Non-pigmented ciliary epithelial cell (primary cell): Measurements from ENCODE around the gene NALCN.

ENCODE experiments used
- DNase-seq: peaks from one replicate; pipeline ENCODE4 v3.0.0-alpha.2; 2010; ENCODE audit warnings: low read depth

The NALCN gene

DNA sequence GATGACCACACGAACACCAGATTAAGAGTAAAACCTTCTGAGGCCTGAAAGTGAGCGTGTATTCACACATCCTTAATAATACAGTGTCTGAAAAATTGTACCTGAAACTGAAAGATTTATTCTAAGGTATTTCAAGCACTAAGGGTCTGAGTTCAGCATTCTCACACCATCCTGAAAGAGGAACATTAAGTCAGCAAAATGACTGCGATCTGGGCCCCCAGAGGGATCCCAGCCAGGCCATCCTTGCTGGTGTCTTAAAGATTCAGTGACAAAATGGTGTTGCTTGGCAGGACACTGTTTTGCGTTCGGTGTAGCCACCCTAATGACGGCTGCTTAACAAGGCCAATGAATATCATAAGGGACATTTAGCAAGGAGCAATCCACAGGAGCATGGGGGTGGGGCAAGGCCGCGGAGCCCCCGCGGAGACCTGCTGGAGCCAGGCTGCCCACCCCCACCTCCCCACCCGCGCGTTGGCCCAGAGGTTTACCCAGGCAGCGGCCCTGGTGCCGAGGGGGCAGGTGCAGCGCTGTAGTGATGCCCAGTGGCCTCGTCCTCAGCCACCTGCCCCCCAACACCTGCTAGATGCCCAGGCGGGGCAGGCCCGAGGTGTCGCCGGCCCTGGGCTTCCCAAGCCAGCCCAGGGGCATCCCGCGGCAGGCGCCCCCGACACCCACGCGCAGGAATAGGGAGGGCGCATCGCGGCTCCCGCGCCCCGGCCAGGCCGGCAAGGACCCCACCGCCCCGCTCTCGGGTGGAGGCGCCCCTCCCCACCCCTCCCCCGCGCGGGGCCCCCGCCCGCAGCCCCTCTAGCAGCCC, 742 bp downstream of the NALCN start:
- no peak for DNase-seq

DNA sequence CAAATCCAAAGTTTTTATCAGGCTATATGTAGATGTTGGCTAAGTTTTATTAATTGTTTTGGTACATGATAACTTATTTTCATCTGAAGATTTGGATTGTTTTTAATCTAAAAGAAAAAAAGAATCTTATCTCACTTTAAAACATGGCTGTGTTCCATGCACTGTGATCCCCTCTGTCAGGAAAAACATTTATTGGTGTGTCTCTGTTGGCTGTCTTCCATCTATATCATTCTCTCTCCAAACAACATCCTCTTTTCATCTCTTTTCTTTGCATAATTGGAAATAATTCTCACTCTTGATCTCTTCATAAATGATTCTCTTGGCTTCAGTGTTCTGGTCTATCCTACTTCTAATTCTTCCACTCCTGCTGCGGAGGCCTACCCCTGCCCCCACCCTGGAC, 4.2 kb downstream of the NALCN start:
- no peak for DNase-seq

DNA sequence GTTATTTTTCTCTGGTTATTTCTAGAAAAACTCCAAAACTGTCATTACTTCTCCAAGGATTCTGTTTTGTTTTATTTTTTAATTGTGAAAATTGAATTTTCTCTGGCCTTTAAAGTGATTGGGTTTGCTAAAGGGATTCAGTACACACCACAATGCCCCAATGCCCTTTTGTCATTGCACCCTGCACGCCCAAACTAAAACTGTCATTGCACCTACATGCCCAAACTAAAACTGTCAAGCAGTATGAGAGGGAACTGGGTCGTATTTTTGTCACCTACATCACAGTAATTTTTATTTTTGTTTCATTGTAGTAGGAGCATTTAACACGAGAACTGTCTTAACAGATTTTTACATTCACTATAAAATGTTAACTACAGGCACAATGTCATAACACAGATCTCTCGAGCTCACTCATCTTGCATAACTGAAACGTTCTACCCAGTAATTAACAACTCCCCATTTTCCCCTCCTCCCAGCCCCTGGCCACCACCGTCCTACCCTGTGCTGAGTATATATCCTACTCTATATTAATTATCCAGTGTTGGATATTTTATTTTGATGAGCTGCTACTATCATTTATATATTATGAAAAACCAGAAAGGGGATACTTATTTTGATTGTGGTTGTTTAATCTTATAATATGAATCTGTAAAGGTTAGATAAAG, 7.2 kb downstream of the NALCN start:
- no peak for DNase-seq

DNA sequence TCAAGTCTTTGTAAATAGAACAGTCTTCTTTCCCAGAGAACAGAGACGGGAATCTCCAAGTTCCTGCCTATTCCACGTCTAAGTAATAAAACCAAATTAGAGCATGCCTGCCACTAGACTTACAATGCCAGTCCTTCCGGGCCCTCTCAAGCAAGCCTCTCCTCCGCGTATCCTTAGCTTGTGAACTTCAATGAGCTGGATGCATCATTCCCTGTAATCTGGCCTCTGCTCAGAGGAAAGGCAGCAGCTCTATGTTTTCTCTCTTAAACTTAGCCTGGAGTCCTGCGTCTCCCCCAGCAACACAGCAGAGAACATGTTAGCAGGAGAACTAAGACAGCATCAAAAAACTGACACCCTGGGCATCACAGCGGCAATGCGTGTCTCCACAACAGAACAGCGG, 8.2 kb downstream of the NALCN start:
- DNase-seq = no peak

DNA sequence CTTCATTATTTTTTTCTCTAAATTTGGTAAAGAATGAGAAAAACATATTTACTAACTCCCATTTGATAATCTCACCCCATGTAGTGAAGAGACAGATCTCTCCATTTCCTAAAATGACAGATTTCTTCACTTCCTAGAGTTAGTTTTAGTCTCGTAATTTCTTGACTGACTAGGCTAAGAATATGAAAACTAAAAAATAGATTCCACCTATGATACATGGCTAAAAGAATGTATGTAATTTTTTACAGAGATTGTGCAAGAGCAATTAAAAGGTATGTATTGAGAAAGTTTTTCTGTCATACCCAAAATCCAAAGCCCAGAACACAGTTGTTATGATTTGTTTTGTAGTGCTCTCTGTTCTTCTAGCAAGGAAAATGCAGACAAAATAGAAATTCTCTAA, 9.5 kb downstream of the NALCN start:
- DNase-seq = no peak

DNA sequence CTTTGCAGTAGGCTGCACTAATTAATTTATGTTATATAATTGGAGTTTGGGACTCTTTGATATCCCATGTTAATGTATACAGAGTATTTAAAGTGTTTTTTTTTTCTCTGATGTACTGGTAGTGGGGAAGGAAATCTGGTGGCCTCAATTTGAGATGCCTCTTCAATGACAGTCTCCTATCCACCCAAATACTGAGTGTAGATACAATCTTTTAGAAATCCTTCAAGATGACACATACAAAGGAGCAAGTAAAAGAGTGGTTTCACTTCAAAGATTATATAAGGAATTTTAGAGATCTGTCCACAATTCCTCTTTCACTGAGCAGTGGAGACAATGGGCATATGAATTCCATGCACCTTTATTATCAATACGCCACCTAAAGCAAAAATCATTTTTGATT, 15.1 kb downstream of the NALCN start:
- no peak for DNase-seq

DNA sequence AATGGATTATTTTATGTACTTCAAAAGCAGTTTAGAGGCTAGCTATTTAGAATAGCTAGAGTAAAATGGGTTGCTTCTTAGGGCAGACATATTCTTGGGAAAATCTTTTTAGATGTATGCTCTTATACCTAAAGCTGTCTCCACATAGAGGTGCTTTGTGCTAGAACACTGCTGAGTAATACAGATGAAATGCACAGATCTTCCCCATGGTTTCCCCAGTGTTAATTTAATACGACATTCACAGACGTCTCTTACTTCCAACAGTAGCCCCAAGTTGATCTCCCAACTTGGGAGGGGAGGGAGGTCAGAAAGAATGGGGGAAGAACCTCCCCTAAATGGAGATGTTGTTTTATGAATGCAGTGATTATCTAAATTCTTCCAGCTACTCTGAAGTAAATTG, 16.9 kb downstream of the NALCN start:
- DNase-seq = peak; percentile 46

DNA sequence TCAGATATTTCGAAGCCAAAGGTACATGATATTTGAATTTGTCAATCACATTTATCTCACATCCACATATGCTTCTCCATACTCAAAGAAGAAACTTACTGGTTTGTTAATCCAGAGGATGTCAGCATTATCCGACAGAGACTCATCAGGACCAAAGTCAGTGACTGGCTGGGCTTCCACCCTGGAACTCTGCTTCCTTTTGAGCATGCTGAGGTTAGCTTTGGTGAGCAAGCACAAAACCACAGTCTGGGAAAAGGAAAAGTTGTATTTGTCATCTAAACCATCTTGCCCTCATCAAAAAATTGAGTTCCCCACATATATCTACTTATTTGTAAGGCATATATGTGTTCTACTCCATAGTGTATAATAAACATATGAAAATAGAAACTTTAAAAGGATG, 17.4 kb downstream of the NALCN start:
- peak; percentile 75 for DNase-seq

DNA sequence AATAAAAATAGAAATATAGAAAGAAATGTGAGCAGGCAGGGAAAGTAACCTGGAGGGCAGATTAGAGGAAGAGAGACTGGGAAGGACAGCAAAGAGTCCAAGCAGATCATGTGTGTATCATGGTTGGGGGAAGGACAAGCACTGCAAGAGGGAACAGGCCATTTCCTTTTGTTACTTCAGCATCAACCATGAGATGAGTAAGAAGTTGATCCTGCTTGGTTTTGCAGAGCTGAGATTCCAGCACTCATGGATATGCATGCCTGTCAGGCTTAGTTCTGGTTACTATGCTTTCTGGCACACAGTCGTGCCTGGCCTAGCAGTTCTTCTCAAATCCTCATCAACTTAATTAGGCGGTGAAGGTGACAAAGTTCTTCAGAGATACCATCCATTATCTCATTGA, 18.1 kb downstream of the NALCN start:
- peak; percentile 46 for DNase-seq

DNA sequence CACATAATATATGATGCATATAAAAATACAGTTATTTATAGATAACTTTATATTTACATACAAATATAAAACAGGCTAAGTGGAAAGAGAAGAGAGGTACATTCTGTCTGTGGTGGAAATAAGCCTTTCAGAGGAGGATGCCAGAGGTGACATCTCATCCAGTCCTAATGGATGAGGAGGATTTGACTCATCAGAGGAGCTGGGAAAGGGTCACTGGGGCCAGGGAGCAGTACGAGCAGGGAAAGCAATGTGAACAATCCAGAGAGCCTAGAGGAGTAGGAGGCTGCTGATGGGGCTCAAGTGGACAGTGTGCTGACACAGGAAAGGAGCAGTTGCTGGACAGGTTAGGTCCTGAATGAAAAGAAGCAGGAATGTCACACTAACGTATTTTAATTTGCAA, 18.6 kb downstream of the NALCN start:
- peak; percentile 73 for DNase-seq

DNA sequence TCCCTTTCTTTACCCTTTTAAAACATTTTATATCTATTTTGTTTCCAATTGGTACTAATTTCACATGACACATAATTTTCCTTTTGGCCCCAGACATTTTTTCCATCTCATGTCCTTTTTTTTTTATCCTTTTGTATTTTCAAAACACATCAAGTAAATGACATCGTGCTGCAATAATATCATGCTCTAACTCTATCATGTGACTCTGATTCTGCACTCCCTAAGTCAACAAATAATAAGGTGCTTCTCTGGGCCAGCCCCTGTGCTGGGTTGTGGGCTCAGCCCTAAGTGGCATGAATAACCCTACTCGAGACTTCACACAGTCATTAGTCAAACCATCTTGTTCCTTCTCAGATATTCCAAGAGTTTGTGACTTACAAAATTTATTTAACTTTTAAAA, 21.7 kb downstream of the NALCN start:
- no peak for DNase-seq

DNA sequence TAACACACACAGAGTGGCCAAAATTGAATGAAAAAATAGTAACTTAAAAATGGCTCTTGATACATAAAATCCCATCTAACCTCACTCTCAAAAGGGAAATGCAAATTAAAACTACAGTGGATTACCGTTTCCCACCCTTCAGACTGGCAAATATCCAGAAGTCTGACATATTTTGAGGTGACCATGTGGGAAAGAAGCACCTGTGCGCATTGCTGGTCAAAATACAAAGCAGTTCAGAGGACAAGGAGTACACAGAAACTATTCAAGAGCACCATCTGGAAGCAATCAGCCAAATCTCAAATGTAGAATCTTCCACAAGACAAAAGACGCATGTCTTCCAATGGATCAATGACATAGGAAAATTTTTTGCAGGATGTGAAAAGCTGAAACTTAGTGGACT, 23.2 kb downstream of the NALCN start:
- no peak for DNase-seq

DNA sequence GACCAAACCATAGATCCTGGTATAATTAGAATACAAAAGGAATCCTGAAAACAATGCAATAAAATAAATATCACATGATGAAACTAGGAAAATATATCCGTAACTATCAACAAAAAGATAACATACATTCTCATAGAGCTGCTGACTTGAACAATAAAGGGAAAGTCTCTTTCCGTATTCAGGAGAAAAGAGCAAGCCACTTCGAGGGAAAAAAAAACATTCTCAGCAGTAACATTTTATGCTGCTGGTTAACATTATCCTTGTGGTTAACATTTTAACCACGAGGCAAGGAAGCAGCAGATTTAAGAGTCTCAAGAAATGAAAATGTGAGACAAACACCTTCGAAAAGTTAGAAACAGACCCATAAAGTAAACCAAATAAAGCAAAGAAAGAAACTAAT, 25.8 kb downstream of the NALCN start:
- DNase-seq = peak; percentile 23

DNA sequence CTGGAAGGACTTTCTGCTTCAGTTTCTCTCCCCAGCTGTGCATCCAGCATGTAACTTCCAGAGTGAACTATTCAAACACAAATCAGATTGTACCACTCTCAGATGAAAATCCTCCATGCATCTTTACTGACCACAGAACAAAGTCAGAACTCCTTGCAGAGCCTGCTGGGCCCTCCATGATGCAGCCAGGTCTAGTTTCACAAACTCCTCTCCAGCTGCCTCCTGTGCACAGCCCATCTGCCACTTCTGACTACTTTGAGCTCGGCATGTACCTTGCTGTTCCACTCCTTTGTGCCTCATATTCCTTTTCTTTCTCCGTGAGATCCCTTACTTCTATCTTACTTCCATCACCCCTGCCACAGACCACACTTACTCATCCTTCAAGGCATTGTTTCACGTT, 31.4 kb downstream of the NALCN start:
- no peak for DNase-seq

DNA sequence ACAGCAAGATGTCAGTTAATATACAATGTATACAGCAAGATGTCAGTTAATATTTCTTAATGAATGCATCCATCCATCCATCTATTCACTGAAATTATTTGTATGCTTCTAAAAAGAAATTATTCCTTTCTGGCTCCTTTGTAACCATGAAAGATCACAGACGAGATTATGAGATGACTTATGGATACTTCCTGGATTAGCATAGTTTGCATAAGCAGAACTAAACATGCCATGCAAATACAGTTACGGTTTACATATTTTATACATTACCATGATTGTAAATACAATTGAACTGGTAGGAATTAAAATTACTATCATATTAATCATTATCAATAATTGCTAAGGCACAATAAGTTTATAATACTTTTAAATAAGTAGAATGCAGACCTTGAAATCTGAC, 32.7 kb downstream of the NALCN start:
- no peak for DNase-seq

DNA sequence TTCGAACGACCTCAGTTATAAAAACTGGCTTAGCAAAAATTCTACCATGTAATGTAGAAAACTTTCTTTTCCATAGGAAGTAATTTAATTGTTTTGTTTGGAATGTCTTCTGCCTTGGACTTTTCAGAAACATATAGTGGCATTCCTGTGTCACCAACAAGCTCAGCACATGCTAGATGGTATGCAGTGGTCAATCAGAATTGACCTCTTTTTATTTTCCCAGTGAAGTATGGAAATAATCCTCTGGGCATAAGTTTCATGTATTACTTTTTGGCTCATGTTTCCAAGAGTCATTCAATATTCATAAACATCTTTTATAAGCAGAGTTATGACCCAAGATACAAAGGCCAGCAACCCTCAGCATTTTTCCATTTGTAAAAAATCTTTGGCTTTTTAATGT, 33.6 kb downstream of the NALCN start:
- no peak for DNase-seq

DNA sequence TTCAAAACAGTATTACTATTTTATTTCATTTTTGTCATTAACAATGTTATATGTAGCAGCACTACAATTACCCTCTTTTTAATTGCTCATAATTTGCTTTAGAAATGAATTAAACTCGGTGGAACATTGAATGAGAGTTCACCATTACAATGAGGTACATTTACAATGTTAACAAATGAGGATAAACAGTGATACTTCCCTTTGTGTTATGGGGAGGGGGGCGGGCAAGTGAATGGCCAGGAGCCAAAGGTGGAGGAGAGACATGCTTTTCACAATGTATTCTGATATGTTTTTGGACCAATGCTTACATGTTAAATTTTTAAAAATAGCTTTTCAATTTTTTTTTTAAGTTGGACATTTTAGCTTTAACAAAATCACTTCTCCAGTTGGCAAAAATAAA, 34.2 kb downstream of the NALCN start:
- DNase-seq = no peak

DNA sequence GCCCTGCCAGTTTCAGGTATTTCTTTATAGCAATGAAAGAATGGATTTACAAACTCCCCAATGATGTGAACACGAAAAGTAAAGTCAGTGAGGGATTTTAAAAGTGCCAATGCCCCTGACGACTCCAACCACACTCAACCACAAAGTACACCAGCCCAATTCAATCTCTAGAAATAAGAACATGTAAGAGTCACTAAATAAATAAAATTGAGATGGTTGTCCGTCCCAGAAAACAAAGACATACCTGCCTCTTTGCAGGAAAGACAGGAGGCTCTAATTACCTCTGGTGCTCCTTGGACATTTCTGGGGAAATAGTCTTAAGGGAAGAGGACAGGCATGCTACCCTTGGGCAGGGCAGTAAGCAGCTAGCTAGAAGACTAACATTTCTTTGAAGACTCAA, 55.8 kb downstream of the NALCN start:
- no peak for DNase-seq

DNA sequence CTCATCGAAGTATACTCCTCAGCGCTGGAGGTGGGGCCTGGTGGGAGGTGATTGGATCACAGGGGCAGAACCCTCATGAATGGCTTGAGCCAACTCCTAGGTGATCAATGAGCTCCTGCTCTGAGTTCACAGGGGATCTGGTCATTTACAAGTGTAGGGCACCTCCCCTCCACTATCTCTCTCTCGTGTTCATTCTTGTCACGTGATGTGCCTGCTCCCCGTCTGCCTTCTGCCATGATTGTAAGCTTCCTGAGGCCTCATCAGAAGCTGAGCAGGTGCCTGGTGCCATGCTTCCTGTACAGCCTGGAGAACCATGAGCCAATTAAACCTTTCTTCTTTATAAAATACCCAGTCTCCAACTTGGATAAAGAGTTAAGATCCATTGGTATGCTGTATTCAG, 61.4 kb downstream of the NALCN start:
- no peak for DNase-seq

DNA sequence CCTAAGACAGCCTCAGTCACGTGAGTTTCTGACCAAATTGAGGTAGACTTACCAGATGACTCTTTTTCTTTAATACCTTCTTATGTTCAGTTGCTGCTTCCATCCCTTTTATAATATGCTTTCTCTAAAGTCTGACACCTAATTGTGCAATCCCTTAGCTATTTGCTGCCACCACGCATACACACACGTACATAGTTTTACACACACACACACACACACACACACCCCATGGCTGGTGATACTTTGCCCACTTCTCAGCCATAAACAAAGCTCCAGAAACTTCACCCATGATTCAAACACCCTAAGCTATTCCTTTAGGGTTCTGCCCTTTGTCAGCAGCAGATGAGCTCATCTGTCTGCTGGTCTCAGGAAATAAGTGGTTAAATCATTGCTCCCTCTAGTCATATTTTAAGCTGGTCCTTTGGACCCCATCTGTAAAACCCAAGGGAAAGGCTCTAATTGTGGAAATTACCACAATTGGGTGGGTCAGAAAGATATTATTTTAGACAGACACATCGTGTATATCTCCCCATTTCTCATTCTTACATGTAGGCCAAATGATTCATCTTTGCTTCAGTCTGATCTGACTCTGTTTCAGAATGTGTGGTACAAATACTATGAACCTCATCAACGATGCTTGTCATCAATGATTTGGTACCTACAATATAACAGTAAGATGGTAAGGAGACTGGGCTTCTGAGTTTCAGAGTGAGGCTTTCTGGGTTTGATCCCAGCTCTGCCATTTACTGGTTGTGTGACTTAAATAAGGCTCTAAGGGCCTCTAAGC, 69.2 kb downstream of the NALCN start:
- DNase-seq = no peak

DNA sequence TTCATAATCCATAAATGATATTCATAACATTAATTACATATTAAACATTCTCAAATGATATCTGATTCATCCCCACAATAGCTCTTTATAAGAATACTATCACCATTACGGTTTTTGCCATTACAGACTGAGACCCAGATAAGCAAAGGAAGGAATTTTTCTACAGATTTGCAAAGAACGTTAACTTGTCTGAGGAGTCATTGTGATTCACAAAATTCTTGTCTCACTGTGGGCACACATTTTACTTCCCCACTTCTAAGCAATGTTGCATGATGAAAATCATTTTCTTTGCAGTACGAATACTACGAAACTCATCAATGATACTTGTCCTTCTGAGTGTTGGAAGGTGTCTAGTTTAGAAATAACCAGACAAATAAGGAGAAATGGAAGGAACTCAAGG, 70.1 kb downstream of the NALCN start:
- DNase-seq = no peak

DNA sequence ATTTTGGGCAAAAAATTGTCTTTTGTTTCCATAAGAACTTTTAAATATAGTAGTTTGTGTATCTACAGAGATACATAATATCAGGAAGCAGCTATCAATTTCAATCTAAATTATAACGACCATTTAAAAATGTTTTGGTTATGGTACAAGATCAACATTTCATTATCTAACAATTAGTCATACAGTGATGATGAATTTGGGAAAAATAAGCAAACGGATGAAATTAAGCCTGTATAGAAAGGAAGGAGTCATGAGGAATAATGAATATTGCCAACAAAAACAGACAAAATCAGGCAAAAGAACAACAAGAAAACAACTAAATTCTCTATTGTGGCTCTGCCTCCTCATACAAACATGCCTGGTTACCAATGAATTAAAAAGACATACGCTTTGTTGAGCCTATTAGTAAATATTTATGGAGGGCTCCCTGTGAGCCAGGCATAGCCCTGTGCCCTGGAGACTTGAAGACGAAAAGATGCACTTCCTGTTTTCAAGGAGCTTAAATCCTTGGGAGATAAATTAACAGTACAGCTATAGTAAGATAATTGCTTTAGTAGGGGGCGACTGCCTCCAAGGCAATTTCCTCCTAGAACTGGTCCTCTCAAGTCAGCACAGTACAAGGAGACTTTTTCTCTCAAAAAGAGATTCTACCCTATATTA, 73.0 kb downstream of the NALCN start:
- no peak for DNase-seq

DNA sequence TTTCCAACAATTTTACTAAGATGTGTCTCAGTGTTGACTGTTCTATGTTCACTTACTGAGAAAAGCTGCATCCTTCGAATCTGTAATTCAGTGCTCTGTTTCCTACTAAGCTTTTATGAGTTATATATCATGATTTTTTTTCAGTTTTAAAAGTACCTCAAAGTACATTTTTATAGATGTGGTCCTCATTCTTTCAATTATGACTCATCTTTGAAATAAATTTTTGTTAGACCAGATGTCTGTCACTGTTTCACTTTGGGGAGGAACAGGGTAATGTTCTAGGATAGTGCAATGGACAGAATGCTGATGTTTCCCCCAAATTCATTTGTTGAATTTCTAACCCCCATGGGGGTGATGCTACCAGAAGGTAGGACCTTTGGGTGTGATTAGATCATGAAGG, 74.8 kb downstream of the NALCN start:
- DNase-seq = no peak
